ENCODE results near the gene NKAIN2.

Gene NKAIN2

DNA sequence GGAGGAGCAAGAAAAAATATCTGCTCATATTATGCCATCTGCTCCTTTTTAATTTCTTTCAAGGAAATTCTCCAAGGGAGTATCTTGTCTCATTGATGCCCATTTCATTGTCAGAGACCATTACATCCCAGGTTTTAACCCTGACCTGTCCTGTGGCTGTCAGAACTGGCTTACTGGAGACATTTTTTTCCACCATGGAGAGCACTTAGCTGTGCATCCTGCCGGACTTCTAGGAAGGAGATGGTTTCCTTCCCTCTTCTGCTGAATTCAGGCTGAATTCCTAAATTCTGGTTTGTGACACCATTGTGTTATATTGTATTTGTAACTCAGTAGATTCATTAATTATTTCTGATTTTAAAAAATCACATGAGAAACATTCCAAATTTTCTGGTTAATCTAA is 70.3 kb downstream of the NKAIN2 start:
- no peak for DNase-seq (ENCODE audit: low read depth)
- TF ChIP-seq MYC (IDR thresholded peaks at IDR 0.05; ENCODE audit: low read depth, low read length) (no peak), POLR2A (IDR thresholded peaks at IDR 0.05; ENCODE audit: extremely low read depth, insufficient read length) (no peak)
- TF ChIP-seq, protein P1, sequence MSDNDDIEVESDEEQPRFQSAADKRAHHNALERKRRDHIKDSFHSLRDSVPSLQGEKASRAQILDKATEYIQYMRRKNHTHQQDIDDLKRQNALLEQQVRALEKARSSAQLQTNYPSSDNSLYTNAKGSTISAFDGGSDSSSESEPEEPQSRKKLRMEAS (IDR thresholded peaks at IDR 0.05; ENCODE audit: low read depth, low read length) = no peak
- TF ChIP-seq, protein P2, sequence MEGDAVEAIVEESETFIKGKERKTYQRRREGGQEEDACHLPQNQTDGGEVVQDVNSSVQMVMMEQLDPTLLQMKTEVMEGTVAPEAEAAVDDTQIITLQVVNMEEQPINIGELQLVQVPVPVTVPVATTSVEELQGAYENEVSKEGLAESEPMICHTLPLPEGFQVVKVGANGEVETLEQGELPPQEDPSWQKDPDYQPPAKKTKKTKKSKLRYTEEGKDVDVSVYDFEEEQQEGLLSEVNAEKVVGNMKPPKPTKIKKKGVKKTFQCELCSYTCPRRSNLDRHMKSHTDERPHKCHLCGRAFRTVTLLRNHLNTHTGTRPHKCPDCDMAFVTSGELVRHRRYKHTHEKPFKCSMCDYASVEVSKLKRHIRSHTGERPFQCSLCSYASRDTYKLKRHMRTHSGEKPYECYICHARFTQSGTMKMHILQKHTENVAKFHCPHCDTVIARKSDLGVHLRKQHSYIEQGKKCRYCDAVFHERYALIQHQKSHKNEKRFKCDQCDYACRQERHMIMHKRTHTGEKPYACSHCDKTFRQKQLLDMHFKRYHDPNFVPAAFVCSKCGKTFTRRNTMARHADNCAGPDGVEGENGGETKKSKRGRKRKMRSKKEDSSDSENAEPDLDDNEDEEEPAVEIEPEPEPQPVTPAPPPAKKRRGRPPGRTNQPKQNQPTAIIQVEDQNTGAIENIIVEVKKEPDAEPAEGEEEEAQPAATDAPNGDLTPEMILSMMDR (IDR thresholded peaks at IDR 0.05; ENCODE audit: low read depth, low read length) = no peak
- no peak overlapping the region for H3K4me3 ChIP-seq (ENCODE audit: low read depth, low read length)

DNA sequence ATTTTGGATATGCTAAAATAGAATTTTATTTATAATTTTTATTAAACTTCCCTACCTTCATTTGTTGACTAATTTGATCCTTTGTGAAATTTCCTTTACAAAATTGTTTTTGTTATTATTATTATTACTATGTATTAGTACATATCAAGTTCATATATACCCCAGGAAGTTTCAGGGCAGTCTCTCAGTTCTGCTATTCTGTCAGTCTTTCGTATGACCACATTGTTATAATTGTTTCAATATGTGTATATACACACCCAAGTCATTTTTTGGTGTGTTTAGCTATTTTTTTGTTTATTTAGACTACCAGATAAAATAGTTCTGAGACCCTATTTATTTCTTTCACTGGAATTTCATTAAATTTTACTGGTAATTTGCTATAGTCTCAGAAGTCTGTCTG is 72.1 kb downstream of the NKAIN2 start:
- TF ChIP-seq, protein P1 (IDR thresholded peaks at IDR 0.05; ENCODE audit: low read depth, low read length) = no peak
- TF ChIP-seq, protein P2 (IDR thresholded peaks at IDR 0.05; ENCODE audit: low read depth, low read length) = no peak
- TF ChIP-seq POLR2A (IDR thresholded peaks at IDR 0.05; ENCODE audit: extremely low read depth, insufficient read length) = no peak
- TF ChIP-seq MYC (IDR thresholded peaks at IDR 0.05; ENCODE audit: low read depth, low read length) = no peak
- DNase-seq (ENCODE audit: low read depth) = no peak
- H3K4me3 ChIP-seq (ENCODE audit: low read depth, low read length) = no peak overlapping the region

GRCh38 chr6:123879749-123880148 is 76.1 kb downstream of the NKAIN2 start:
- H3K4me3 ChIP-seq (ENCODE audit: low read depth, low read length) = no peak overlapping the region
- DNase-seq (ENCODE audit: low read depth) = no peak
- no peak for TF ChIP-seq POLR2A (IDR thresholded peaks at IDR 0.05; ENCODE audit: extremely low read depth, insufficient read length)
- TF ChIP-seq, protein P2 (IDR thresholded peaks at IDR 0.05; ENCODE audit: low read depth, low read length) = no peak
- TF ChIP-seq MYC (IDR thresholded peaks at IDR 0.05; ENCODE audit: low read depth, low read length) = no peak
- TF ChIP-seq, protein P1 (IDR thresholded peaks at IDR 0.05; ENCODE audit: low read depth, low read length) = no peak

DNA sequence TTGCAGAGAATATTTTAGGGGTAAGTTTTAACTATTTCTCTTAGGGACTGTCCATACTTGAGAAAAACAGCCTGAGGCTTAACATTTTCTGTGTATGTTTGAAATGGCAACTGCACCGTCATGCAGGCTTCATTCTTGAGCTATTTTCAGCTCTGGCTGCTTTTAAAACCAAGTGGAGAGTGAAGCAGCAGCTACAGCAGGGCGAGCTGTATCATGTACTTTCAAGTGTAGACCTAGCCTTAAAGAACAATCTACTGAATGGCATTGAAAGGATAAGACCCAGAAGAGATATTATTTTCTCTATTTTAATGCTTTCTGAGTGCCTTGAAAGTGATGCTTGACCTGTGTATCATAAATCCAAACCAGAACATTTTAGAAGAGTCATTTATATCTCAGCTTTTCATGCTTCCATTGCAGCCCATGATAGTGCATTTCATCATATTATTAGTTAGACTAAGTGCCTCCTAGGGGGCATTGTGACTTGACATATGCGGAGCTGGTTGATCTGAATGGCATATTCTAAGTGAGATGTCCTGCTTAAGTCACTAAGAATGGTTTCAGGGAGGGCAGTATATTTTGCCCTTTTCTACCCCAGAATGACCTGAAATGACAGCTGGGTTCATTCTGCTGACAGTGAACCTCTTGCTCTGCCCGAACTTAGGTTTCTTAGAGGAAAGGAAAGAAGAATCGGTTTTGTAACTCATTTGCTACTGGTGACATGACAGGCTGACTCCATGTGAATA is 85.3 kb downstream of the NKAIN2 start:
- DNase-seq (ENCODE audit: low read depth) = no peak
- no peak overlapping the region for H3K4me3 ChIP-seq (ENCODE audit: low read depth, low read length)
- no peak for TF ChIP-seq POLR2A (IDR thresholded peaks at IDR 0.05; ENCODE audit: extremely low read depth, insufficient read length)
- TF ChIP-seq, protein P2 (IDR thresholded peaks at IDR 0.05; ENCODE audit: low read depth, low read length) = no peak
- no peak for TF ChIP-seq MYC (IDR thresholded peaks at IDR 0.05; ENCODE audit: low read depth, low read length)
- TF ChIP-seq, protein P1 (IDR thresholded peaks at IDR 0.05; ENCODE audit: low read depth, low read length) = no peak

DNA sequence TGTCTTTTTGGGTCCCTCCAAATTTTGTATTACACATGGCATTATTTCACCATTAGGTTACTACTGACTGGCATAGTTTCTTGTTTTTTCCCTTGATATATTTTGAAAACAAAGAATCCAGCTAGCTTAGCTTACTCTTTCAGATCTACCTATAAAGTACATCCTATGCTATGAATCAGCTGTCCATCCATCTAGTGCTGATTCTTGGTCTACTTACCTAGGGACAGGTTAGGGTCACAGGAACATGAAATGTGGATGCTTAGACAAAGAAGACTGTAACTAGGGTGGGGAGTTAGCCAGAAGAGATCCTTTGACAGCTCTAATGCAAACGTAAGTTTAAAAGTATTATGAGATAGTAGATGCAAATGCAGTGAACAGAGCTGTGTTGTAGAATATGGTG is 91.7 kb downstream of the NKAIN2 start:
- no peak overlapping the region for H3K4me3 ChIP-seq (ENCODE audit: low read depth, low read length)
- DNase-seq (ENCODE audit: low read depth) = no peak
- TF ChIP-seq, protein P1 (IDR thresholded peaks at IDR 0.05; ENCODE audit: low read depth, low read length) = no peak
- no peak for TF ChIP-seq MYC (IDR thresholded peaks at IDR 0.05; ENCODE audit: low read depth, low read length)
- TF ChIP-seq, protein P2 (IDR thresholded peaks at IDR 0.05; ENCODE audit: low read depth, low read length) = no peak
- TF ChIP-seq POLR2A (IDR thresholded peaks at IDR 0.05; ENCODE audit: extremely low read depth, insufficient read length) = no peak
